Measurements from ENCODE around the gene PDE4B.

DNA sequence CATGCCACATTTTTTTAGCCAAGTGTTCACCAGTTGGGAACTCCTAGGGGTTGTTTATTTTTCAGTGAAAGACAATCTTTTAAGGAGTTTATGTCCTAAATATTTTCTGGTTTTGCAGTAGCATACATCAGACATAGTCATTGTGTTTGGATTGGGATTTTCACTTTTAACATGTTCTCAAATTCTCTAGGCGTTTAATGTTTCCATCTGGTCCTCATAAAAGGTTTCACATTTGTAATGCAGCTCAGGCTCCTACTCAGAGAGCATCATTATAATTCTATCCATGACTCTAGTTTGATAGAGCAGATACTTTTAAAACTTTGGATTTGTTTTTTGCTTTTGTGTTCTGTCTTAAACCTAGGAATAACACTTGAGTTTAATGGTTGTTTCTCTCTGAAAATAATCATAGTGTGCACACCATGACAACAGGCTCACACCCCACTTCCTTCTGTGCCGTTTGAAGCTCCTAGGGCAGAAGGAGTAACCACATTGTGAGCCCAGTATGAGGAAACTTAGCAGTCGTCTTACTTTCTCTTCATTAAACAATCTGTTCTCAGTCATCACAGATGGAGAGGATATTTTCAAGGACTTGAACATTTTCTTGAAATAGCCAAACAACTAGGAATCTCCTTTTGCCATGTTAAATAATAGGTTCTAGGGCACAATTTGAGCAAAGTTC lies 219.6 kb downstream of the PDE4B start:
- TF ChIP-seq, protein P1, sequence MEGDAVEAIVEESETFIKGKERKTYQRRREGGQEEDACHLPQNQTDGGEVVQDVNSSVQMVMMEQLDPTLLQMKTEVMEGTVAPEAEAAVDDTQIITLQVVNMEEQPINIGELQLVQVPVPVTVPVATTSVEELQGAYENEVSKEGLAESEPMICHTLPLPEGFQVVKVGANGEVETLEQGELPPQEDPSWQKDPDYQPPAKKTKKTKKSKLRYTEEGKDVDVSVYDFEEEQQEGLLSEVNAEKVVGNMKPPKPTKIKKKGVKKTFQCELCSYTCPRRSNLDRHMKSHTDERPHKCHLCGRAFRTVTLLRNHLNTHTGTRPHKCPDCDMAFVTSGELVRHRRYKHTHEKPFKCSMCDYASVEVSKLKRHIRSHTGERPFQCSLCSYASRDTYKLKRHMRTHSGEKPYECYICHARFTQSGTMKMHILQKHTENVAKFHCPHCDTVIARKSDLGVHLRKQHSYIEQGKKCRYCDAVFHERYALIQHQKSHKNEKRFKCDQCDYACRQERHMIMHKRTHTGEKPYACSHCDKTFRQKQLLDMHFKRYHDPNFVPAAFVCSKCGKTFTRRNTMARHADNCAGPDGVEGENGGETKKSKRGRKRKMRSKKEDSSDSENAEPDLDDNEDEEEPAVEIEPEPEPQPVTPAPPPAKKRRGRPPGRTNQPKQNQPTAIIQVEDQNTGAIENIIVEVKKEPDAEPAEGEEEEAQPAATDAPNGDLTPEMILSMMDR (IDR thresholded peaks at IDR 0.05) = no peak
- TF ChIP-seq POLR2A (IDR thresholded peaks at IDR 0.05) = no peak

Measured in esophagus squamous epithelium (tissue), 4 donors.